GM19240 (cell line): ENCODE data around the gene SNRNP25.

Experiments used
- DNase-seq: peaks from one replicate; pipeline ENCODE4 v3.0.0; 2011; ENCODE audit warnings: low spot score; ENCODE audit not compliant: insufficient read length

Gene SNRNP25

GRCh38 chr16:101586-101985 lies 48.0 kb downstream of the SNRNP25 start:
- no peak for DNase-seq

GRCh38 chr16:102060-102855 lies 48.6 kb downstream of the SNRNP25 start:
- DNase-seq: no peak

GRCh38 chr16:104355-104754 lies 50.7 kb downstream of the SNRNP25 start:
- no peak for DNase-seq

- no peak for DNase-seq
Observed at GRCh38 chr16:104928-105327, 51.3 kb downstream of the SNRNP25 start.

- no peak for DNase-seq
Observed at GRCh38 chr16:105521-105920, 51.9 kb downstream of the SNRNP25 start.

GRCh38 chr16:106623-107324 lies 53.1 kb downstream of the SNRNP25 start:
- DNase-seq: peak; percentile 70
